HG03135 (cell line): ENCODE measurements around the gene SLX4IP.

Experiments used
- ATAC-seq: cut with Tn5 transposase; IDR thresholded peaks from one replicate; pipeline ENCODE4 v1.9.1; 2021; ENCODE audit warnings: mild to moderate bottlenecking, moderate library complexity; ENCODE audit not compliant: unreplicated experiment

The SLX4IP gene

GRCh38 chr20:10465135-10465534, 30.0 kb downstream of the SLX4IP start:
- ATAC-seq = no peak

- ATAC-seq = no peak
These were observed 31.2 kb downstream of the SLX4IP start for GRCh38 chr20:10466325-10466724.

GRCh38 chr20:10466855-10467254, 31.8 kb downstream of the SLX4IP start:
- ATAC-seq = no peak

- ATAC-seq = no peak
These were observed 32.7 kb downstream of the SLX4IP start for GRCh38 chr20:10467681-10468339.

- ATAC-seq = no peak
These were observed 33.3 kb downstream of the SLX4IP start for GRCh38 chr20:10468340-10468845.

GRCh38 chr20:10469056-10469455, 34.0 kb downstream of the SLX4IP start:
- no peak for ATAC-seq

- no peak for ATAC-seq
These were observed 34.5 kb downstream of the SLX4IP start for GRCh38 chr20:10469599-10469998.

GRCh38 chr20:10470276-10470675, 35.2 kb downstream of the SLX4IP start:
- no peak for ATAC-seq

- no peak for ATAC-seq
These were observed 37.8 kb downstream of the SLX4IP start for GRCh38 chr20:10472871-10473270.

GRCh38 chr20:10474606-10475184, 39.6 kb downstream of the SLX4IP start:
- no peak for ATAC-seq

- no peak for ATAC-seq
These were observed 40.1 kb downstream of the SLX4IP start for GRCh38 chr20:10475225-10475624.

- peak; percentile 78 for ATAC-seq
These were observed 41.2 kb downstream of the SLX4IP start for GRCh38 chr20:10476319-10476724.

GRCh38 chr20:10478205-10478604, 43.1 kb downstream of the SLX4IP start:
- ATAC-seq = peak; percentile 43

GRCh38 chr20:10478930-10479329, 43.8 kb downstream of the SLX4IP start:
- ATAC-seq = no peak

- no peak for ATAC-seq
These were observed 46.6 kb downstream of the SLX4IP start for GRCh38 chr20:10481676-10482075.

GRCh38 chr20:10483691-10484090, 48.6 kb downstream of the SLX4IP start:
- no peak for ATAC-seq

- ATAC-seq = no peak
These were observed 52.3 kb downstream of the SLX4IP start for GRCh38 chr20:10487142-10488136.

- no peak for ATAC-seq
These were observed 53.4 kb downstream of the SLX4IP start for GRCh38 chr20:10488534-10488933.

GRCh38 chr20:10489853-10490252, 54.7 kb downstream of the SLX4IP start:
- no peak for ATAC-seq

GRCh38 chr20:10490257-10490656, 55.2 kb downstream of the SLX4IP start:
- ATAC-seq = no peak

- ATAC-seq = no peak
These were observed 55.6 kb downstream of the SLX4IP start for GRCh38 chr20:10490706-10491105.
